Tibial artery (tissue), 4 donors: Measurements from ENCODE around the gene TMLHE.
"Not testable (repeated sequence)": the region's sequence is repeated elsewhere in the genome, so short reads cannot be mapped to it uniquely, and the experiment has no call there.

ENCODE experiments used
- DNase-seq, 2 donors: peaks; one replicate each; pipeline ENCODE4 v3.0.0-alpha.2; 2019
- H3K27ac ChIP-seq, 2 donors: fragments of 200-600 bp; sonication (generic) in 1 of 2; 1 replicate in 1 of 2; 2 replicates in 1 of 2; pipeline ENCODE4 v1.5.1; 2018 to 2019; ENCODE audit warnings: mild to moderate bottlenecking in 1 of 2
- H3K27me3 ChIP-seq, 2 donors: fragments of 200-600 bp; sonication (generic) in 1 of 2; one replicate each; pipeline versions ENCODE4 v1.5.1 to v1.6.0; 2016 to 2019
- H3K36me3 ChIP-seq, 3 donors: fragments of 200-600 bp; sonication (generic) in 2 of 3; one replicate each; pipeline ENCODE4 v1.5.1; 2016 to 2019; ENCODE audit warnings: mild to moderate bottlenecking in 2 of 3
- H3K4me1 ChIP-seq, 4 donors: fragments of 200-600 bp; sonication (generic) in 2 of 4; 1 replicate in 3 of 4; 2 replicates in 1 of 4; pipeline ENCODE4 v1.5.1; 2016 to 2019
- H3K4me3 ChIP-seq, 2 donors: fragments of 200-600 bp; sonication (generic) in 1 of 2; 1 replicate in 1 of 2; 2 replicates in 1 of 2; pipeline ENCODE4 v1.5.1; 2018 to 2019; ENCODE audit warnings: mild to moderate bottlenecking in 2 of 2
- H3K9me3 ChIP-seq, 3 donors: fragments of 200-600 bp; sonication (generic) in 1 of 3; one replicate each; pipeline ENCODE4 v1.5.1; 2016 to 2019
- intact Hi-C: fragments of 100-400 bp; cut with DNase I; formaldehyde crosslinking; loops from one replicate; pipeline ENCODE4 v1.15.0; 2023; ENCODE audit warnings: low total_unique reads
- TF ChIP-seq, protein P1 (sequence below), 2 experiments: fragments of 200-600 bp in 1 of 2; fragments of 450-650 bp in 1 of 2; IDR thresholded peaks; one replicate each; pipeline ENCODE4 v1.5.1; 2017 to 2019; ENCODE audit warnings: antibody characterized with exemption in 2 of 2, mild to moderate bottlenecking in 1 of 2, moderate library complexity in 1 of 2

The TMLHE gene

GRCh38 chrX:155458471-155458870, 154.3 kb downstream of the TMLHE start, which contains the start of gene F8A3:
TSS of gene F8A3 (minus strand) at chrX:155458620. CDS start at chrX:155458600, 20 bp downstream.
- DNase-seq, H3K9me3 ChIP-seq, H3K36me3 ChIP-seq, intact Hi-C loops, H3K27ac ChIP-seq, H3K27me3 ChIP-seq, H3K4me1 ChIP-seq, H3K4me3 ChIP-seq: not testable (repeated sequence)

- H3K4me1 ChIP-seq, intact Hi-C loops, H3K4me3 ChIP-seq, H3K27me3 ChIP-seq, H3K36me3 ChIP-seq, H3K27ac ChIP-seq, DNase-seq, H3K9me3 ChIP-seq: not testable (repeated sequence)
These were observed 154.8 kb downstream of the TMLHE start for GRCh38 chrX:155457761-155458447.

DNA sequence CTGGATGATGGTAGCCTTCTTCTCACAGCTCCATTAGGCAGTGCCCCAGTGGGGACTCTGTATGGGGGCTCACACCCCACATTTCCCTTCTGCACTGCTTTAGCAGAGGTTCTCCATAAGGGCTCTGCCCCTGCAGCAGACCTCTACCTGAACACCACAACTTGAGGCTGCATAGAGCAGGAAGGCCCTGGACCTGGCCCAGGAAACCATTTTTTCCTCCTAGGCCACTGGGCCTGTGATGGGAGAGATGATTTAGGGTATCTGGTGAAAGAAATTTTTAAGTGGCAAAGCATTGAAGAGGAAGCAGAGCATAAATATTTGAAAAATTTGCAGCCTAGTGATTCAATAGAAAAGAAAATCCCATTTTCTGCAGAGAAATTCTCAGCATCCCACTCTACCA, 171.7 kb downstream of the TMLHE start:
- H3K4me3 ChIP-seq: no peak overlapping the region
- peaks cover 0 to 8% (median 3%) of the 10 kb centered on the region in 3 donors for H3K9me3 ChIP-seq
- H3K27me3 ChIP-seq: no peaks in the 10 kb centered on the region
- no peaks in the 10 kb centered on the region for H3K4me1 ChIP-seq
- intact Hi-C loops: no loop called here
- H3K27ac ChIP-seq: no peak overlapping the region
- TF ChIP-seq, protein P1, sequence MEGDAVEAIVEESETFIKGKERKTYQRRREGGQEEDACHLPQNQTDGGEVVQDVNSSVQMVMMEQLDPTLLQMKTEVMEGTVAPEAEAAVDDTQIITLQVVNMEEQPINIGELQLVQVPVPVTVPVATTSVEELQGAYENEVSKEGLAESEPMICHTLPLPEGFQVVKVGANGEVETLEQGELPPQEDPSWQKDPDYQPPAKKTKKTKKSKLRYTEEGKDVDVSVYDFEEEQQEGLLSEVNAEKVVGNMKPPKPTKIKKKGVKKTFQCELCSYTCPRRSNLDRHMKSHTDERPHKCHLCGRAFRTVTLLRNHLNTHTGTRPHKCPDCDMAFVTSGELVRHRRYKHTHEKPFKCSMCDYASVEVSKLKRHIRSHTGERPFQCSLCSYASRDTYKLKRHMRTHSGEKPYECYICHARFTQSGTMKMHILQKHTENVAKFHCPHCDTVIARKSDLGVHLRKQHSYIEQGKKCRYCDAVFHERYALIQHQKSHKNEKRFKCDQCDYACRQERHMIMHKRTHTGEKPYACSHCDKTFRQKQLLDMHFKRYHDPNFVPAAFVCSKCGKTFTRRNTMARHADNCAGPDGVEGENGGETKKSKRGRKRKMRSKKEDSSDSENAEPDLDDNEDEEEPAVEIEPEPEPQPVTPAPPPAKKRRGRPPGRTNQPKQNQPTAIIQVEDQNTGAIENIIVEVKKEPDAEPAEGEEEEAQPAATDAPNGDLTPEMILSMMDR (IDR thresholded peaks at IDR 0.05): no peak
- peaks cover 0 to 4% (median 0%) of the 10 kb centered on the region in 3 donors for H3K36me3 ChIP-seq
- DNase-seq: no peak
